Tibial nerve (tissue), 4 donors: Measurements from ENCODE around the gene PIEZO1. TPM values are rescaled to one million over a fixed set of nuclear protein-coding genes. Genes with fewer than 3 reads are reported as not detected.

Source experiments
- DNase-seq, 2 donors: peaks; one replicate each; pipeline ENCODE4 v3.0.0-alpha.2; 2019; ENCODE audit warnings: low spot score in 2 of 2
- H3K27ac ChIP-seq, 4 donors: fragments of 200-600 bp; sonication (generic) in 3 of 4; one replicate each; pipeline ENCODE4 v1.5.1; 2017 to 2019; ENCODE audit warnings: mild to moderate bottlenecking in 1 of 4
- H3K27me3 ChIP-seq, 2 donors: fragments of 200-600 bp; sonication (generic) in 1 of 2; one replicate each; pipeline versions ENCODE4 v1.5.1 to v1.6.0; 2017 to 2019
- H3K36me3 ChIP-seq, 3 donors: fragments of 200-600 bp; sonication (generic); one replicate each; pipeline ENCODE4 v1.5.1; 2018 to 2019
- H3K4me1 ChIP-seq, 4 donors: fragments of 200-600 bp; sonication (generic) in 3 of 4; one replicate each; pipeline ENCODE4 v1.5.1; 2017 to 2019
- H3K4me3 ChIP-seq, 4 donors: fragments of 200-600 bp; sonication (generic) in 3 of 4; one replicate each; pipeline ENCODE4 v1.5.1; 2017 to 2019; ENCODE audit warnings: mild to moderate bottlenecking in 1 of 4, moderate library complexity in 1 of 4
- H3K9me3 ChIP-seq, 4 donors: fragments of 200-600 bp; sonication (generic) in 3 of 4; one replicate each; pipeline ENCODE4 v1.5.1; 2017 to 2019
- CTCF ChIP-seq, 5 experiments: fragments of 200-600 bp in 3 of 5; fragments of 450-650 bp in 2 of 5; sonication (generic) in 3 of 5; IDR thresholded peaks; one replicate each; pipeline ENCODE4 v1.5.1; 2016 to 2019; ENCODE audit warnings: antibody characterized with exemption in 5 of 5, mild to moderate bottlenecking in 3 of 5, moderate library complexity in 2 of 5
- EP300 ChIP-seq, 2 donors: sonication (generic); formaldehyde crosslinking; IDR thresholded peaks; one replicate each; pipeline ENCODE4 v1.6.1; 2017; ENCODE audit warnings: antibody characterized with exemption in 2 of 2, mild to moderate bottlenecking in 1 of 2
- POLR2A ChIP-seq, 2 donors: fragments of 450-650 bp; IDR thresholded peaks; one replicate each; pipeline ENCODE4 v1.6.1; 2017; ENCODE audit warnings: antibody characterized with exemption in 2 of 2, mild to moderate bottlenecking in 2 of 2, moderate library complexity in 2 of 2
- WGBS, 2 donors: methylation state at CpG; one replicate each; pipeline ENCODE4 v1.1.5; 2018; 5-methylcytosine and 5-hydroxymethylcytosine counted together
- total RNA-seq, 4 donors: library from RNA; depleted of rRNA; stranded (reverse); fragments of >200 nt; gene quantifications; one replicate each; pipeline ENCODE4 v1.1.0, GENCODE V29; 2016

The PIEZO1 gene
- total RNA-seq, 4 donors from 2014 or later, result 90.5 to 309 (median 165) TPM

GRCh38 chr16:88758227-88758943 lies 26.6 kb downstream of the PIEZO1 start:
- H3K27ac ChIP-seq, result no peak overlapping the region

GRCh38 chr16:88755745-88756443 lies 29.1 kb downstream of the PIEZO1 start:
- Histone ChIP-seq H3K4me1 (peaks cover 0 to 40% (median 4%) of the 10 kb centered on the region in 4 donors), H3K27ac (no peak overlapping the region), H3K27me3 (no peaks in the 10 kb centered on the region), H3K9me3 (peaks cover 0 to 8% (median 0%) of the 10 kb centered on the region in 4 donors), H3K36me3 (peaks cover 0 to 30% (median 0%) of the 10 kb centered on the region in 3 donors), H3K4me3 (no peak overlapping the region)
- DNase-seq, result no peak
- TF ChIP-seq CTCF (IDR thresholded peaks at IDR 0.05), result peak in 1 of 5 experiments; percentile 6
- TF ChIP-seq EP300 (IDR thresholded peaks at IDR 0.05), result no peak
- TF ChIP-seq POLR2A (IDR thresholded peaks at IDR 0.05), result no peak
- 75 to 89% methylated on average over 16 to 22 of the region's 23 CpGs for WGBS, 2 donors

More at GRCh38 chr16:88758227-88758943, 26.6 kb downstream of the PIEZO1 start:
- Histone ChIP-seq H3K4me3 (no peak overlapping the region), H3K9me3 (peaks cover 0 to 8% (median 0%) of the 10 kb centered on the region in 4 donors), H3K4me1 (peaks cover 0 to 62% (median 6%) of the 10 kb centered on the region in 4 donors), H3K27me3 (no peaks in the 10 kb centered on the region), H3K36me3 (peaks cover 0 to 13% (median 0%) of the 10 kb centered on the region in 3 donors)
- 77 to 82% methylated on average over 10 to 12 of the region's 13 CpGs for WGBS, 2 donors
- no peak for DNase-seq
- TF ChIP-seq CTCF (IDR thresholded peaks at IDR 0.05), result no peak
- TF ChIP-seq POLR2A (IDR thresholded peaks at IDR 0.05), result no peak
- no peak for TF ChIP-seq EP300 (IDR thresholded peaks at IDR 0.05)

GRCh38 chr16:88754912-88755744 lies 29.9 kb downstream of the PIEZO1 start:
- Histone ChIP-seq H3K36me3 (peaks cover 0 to 30% (median 0%) of the 10 kb centered on the region in 3 donors), H3K4me1 (peaks cover 0 to 32% (median 2%) of the 10 kb centered on the region in 4 donors), H3K27ac (no peak overlapping the region), H3K4me3 (no peak overlapping the region), H3K27me3 (no peaks in the 10 kb centered on the region), H3K9me3 (peaks cover 0 to 8% (median 0%) of the 10 kb centered on the region in 4 donors)
- 73 to 77% methylated on average over 41 to 42 of the region's 42 CpGs for WGBS, 2 donors
- TF ChIP-seq CTCF (IDR thresholded peaks at IDR 0.05) (peak in 1 of 5 experiments; percentile 13), POLR2A (IDR thresholded peaks at IDR 0.05) (no peak)
- DNase-seq, result no peak

GRCh38 chr16:88754109-88754911 lies 30.7 kb downstream of the PIEZO1 start:
- Histone ChIP-seq H3K4me3 (no peak overlapping the region), H3K36me3 (peaks cover 0 to 29% (median 0%) of the 10 kb centered on the region in 3 donors), H3K27me3 (no peaks in the 10 kb centered on the region), H3K9me3 (peaks cover 0 to 6% (median 0%) of the 10 kb centered on the region in 4 donors), H3K4me1 (peaks cover 0 to 24% (median 0%) of the 10 kb centered on the region in 4 donors), H3K27ac (peak overlapping the region in 1 of 4 donors; percentile 46)
- no peak for TF ChIP-seq CTCF (IDR thresholded peaks at IDR 0.05)
- no peak for TF ChIP-seq POLR2A (IDR thresholded peaks at IDR 0.05)
- TF ChIP-seq EP300 (IDR thresholded peaks at IDR 0.05), result no peak
- 72 to 78% methylated on average over 12 to 25 of the region's 28 CpGs for WGBS, 2 donors
- DNase-seq, result no peak
